Gastrocnemius medialis (tissue), 4 donors: Measurements from ENCODE around the gene MBNL2. TPM values are rescaled to one million over a fixed set of nuclear protein-coding genes. Genes with fewer than 3 reads are reported as not detected.
A peak's percentile ranks its signal among the peaks of the same experiment; 100 is the strongest.

Experiments
- ATAC-seq, 2 donors: fragments of 150-250 bp; one replicate each; pipeline ENCODE4 v1.9.1; 2016
- DNase-seq, 2 donors: peaks; one replicate each; pipeline ENCODE4 v3.0.0-alpha.2; 2019
- H3K27ac ChIP-seq, 4 donors: fragments of 200-600 bp; sonication (generic); 1 replicate in 1 of 4; 2 replicates in 3 of 4; pipeline ENCODE4 v1.5.1; 2016 to 2018; ENCODE audit warnings: mild to moderate bottlenecking in 2 of 4, moderate library complexity in 1 of 4
- H3K27me3 ChIP-seq, 3 donors: fragments of 200-600 bp; sonication (generic) in 2 of 3; 1 replicate in 1 of 3; 2 replicates in 2 of 3; pipeline versions ENCODE4 v1.5.1 to v1.6.0; 2016 to 2019; ENCODE audit warnings: mild to moderate bottlenecking in 1 of 3, moderate library complexity in 1 of 3
- H3K36me3 ChIP-seq, 2 donors: fragments of 200-600 bp; sonication (generic) in 1 of 2; one replicate each; pipeline ENCODE4 v1.5.1; 2017 to 2018
- H3K4me1 ChIP-seq, 2 donors: fragments of 200-600 bp; sonication (generic) in 1 of 2; one replicate each; pipeline ENCODE4 v1.5.1; 2016 to 2017; ENCODE audit warnings: mild to moderate bottlenecking in 2 of 2
- H3K4me3 ChIP-seq, 4 donors: fragments of 200-600 bp; sonication (generic) in 3 of 4; 1 replicate in 1 of 4; 2 replicates in 3 of 4; pipeline ENCODE4 v1.5.1; 2016 to 2019; ENCODE audit warnings: mild to moderate bottlenecking in 2 of 4
- H3K9me3 ChIP-seq, 3 donors: fragments of 200-600 bp; sonication (generic) in 2 of 3; 1 replicate in 1 of 3; 2 replicates in 2 of 3; pipeline ENCODE4 v1.5.1; 2016 to 2019
- CTCF ChIP-seq, 5 experiments: fragments of 450-650 bp in 3 of 5; fragments of 200-600 bp in 2 of 5; sonication (generic) in 2 of 5; IDR thresholded peaks in 4 of 5; conservative IDR thresholded peaks in 1 of 5; 1 replicate in 4 of 5; 2 replicates in 1 of 5; pipeline ENCODE4 v1.5.1; 2016 to 2019; ENCODE audit warnings: antibody characterized with exemption in 5 of 5, mild to moderate bottlenecking in 3 of 5, moderate library complexity in 3 of 5
- POLR2A ChIP-seq, 2 donors: fragments of 450-650 bp; IDR thresholded peaks; one replicate each; pipeline ENCODE4 v1.6.1; 2017; ENCODE audit warnings: antibody characterized with exemption in 2 of 2, mild to moderate bottlenecking in 2 of 2, moderate library complexity in 2 of 2
- in situ Hi-C, 4 donors: fragments of 200-750 bp; cut with MboI; loops; one replicate each; pipeline versions ENCODE4 v1.15.0 to v1.8.0; 2017; ENCODE audit warnings: low sequenced_read_pairs in 4 of 4
- intact Hi-C: fragments of 100-400 bp; cut with DNase I; formaldehyde crosslinking; loops from one replicate; pipeline ENCODE4 v1.15.1; 2023; ENCODE audit warnings: low total_unique reads
- total RNA-seq, 4 donors: library from RNA; depleted of rRNA; stranded (reverse); fragments of >200 nt; gene quantifications; one replicate each; pipeline versions ENCODE4 v1.1.0 to v1.2.3, GENCODE V29; 2016

Gene MBNL2
- total RNA-seq, 4 donors from 2014 or later, result 47.9 to 92.0 (median 71.3) TPM

- TF ChIP-seq POLR2A (IDR thresholded peaks at IDR 0.05) (no peak), CTCF (IDR thresholded peaks at IDR 0.05 in 4 of 5, conservative IDR thresholded peaks at IDR 0.05 in 1 of 5) (no peak)
- intact Hi-C loops (loop anchor here (2.0 to 10.0 kb wide), 2 partner anchors 15 to 749 kb away; no protein-coding TSS in a partner anchor), in situ Hi-C loops (no loop called here)
- ATAC-seq (no peak), DNase-seq (no peak)
- peak overlapping the region; percentile 62 to 83 (median 70) for H3K4me3 ChIP-seq
- H3K36me3 ChIP-seq, result no peaks in the 10 kb centered on the region
- peaks cover 63 to 66% of the 10 kb centered on the region in 2 donors for H3K4me1 ChIP-seq
- peak overlapping the region; percentile 89 to 93 (median 91) for H3K27ac ChIP-seq
- H3K9me3 ChIP-seq, result no peaks in the 10 kb centered on the region
- H3K27me3 ChIP-seq, result no peaks in the 10 kb centered on the region
Observed at GRCh38 chr13:97226013-97226412, 3.9 kb downstream of the MBNL2 start.

- Histone ChIP-seq H3K9me3 (no peaks in the 10 kb centered on the region), H3K27me3 (no peaks in the 10 kb centered on the region), H3K36me3 (no peaks in the 10 kb centered on the region), H3K27ac (peak overlapping the region; percentile 89 to 93 (median 91)), H3K4me3 (peak overlapping the region; percentile 11 to 83 (median 13)), H3K4me1 (peaks cover 69% of the 10 kb centered on the region in 2 donors)
- no peak for DNase-seq
- intact Hi-C loops (loop anchor here (2.0 to 10.0 kb wide), 2 partner anchors 14 to 748 kb away; no protein-coding TSS in a partner anchor), in situ Hi-C loops (no loop called here)
- no peak for TF ChIP-seq CTCF (IDR thresholded peaks at IDR 0.05 in 4 of 5, conservative IDR thresholded peaks at IDR 0.05 in 1 of 5)
- TF ChIP-seq POLR2A (IDR thresholded peaks at IDR 0.05), result no peak
- no peak for ATAC-seq
Observed at GRCh38 chr13:97226788-97227627, 4.9 kb downstream of the MBNL2 start.

- intact Hi-C loops, result loop anchor here (10.0 kb wide), 1 partner anchor 746 kb away; no protein-coding TSS in a partner anchor
- Histone ChIP-seq H3K27ac (peak overlapping the region; percentile 8 to 89 (median 58)), H3K36me3 (no peaks in the 10 kb centered on the region), H3K4me1 (peaks cover 80 to 83% of the 10 kb centered on the region in 2 donors), H3K9me3 (no peaks in the 10 kb centered on the region), H3K4me3 (no peak overlapping the region), H3K27me3 (no peaks in the 10 kb centered on the region)
- DNase-seq, result no peak
- in situ Hi-C loops, result no loop called here
- ATAC-seq, result no peak
- TF ChIP-seq POLR2A (IDR thresholded peaks at IDR 0.05), result no peak
- TF ChIP-seq CTCF (IDR thresholded peaks at IDR 0.05 in 4 of 5, conservative IDR thresholded peaks at IDR 0.05 in 1 of 5), result no peak
Observed at GRCh38 chr13:97228850-97229521, 6.9 kb downstream of the MBNL2 start.

- intact Hi-C loops, result loop anchor here (10.0 kb wide), 1 partner anchor 745 kb away; no protein-coding TSS in a partner anchor
- in situ Hi-C loops, result no loop called here
- no peaks in the 10 kb centered on the region for H3K9me3 ChIP-seq
- H3K4me1 ChIP-seq, result peaks cover 86 to 90% of the 10 kb centered on the region in 2 donors
- no peak overlapping the region for H3K4me3 ChIP-seq
- peak overlapping the region; percentile 8 to 89 (median 53) for H3K27ac ChIP-seq
- no peak for TF ChIP-seq CTCF (IDR thresholded peaks at IDR 0.05 in 4 of 5, conservative IDR thresholded peaks at IDR 0.05 in 1 of 5)
- no peak for TF ChIP-seq POLR2A (IDR thresholded peaks at IDR 0.05)
- no peak for ATAC-seq
- H3K27me3 ChIP-seq, result no peaks in the 10 kb centered on the region
- no peaks in the 10 kb centered on the region for H3K36me3 ChIP-seq
- DNase-seq, result no peak
Observed at GRCh38 chr13:97229699-97230098, 7.6 kb downstream of the MBNL2 start.
